Calu3 (cell line): ENCODE data around the gene CFD. TPM values are rescaled to one million over a fixed set of nuclear protein-coding genes. Genes with fewer than 3 reads are reported as not detected.
"Not testable (repeated sequence)": the region's sequence is repeated elsewhere in the genome, so short reads cannot be mapped to it uniquely, and the experiment has no call there.

Source experiments
- BruUV-seq: library from RNA; stranded (reverse); fragments of 400-500 nt; replicated peaks from 2 replicates; lab custom pipeline; 2021; lab: Mats Ljungman, UMichigan
- CTCF ChIA-PET: fragments of 300-600 bp; sonication (Branson Sonifier 250); formaldehyde crosslinking; loops from one replicate; lab custom pipeline; 2022; ENCODE audit warnings: antibody characterized with exemption; lab: Charles Lee
- DNase-seq: peaks from one replicate; pipeline ENCODE4 v3.0.0; 2022
- H3K27ac Mint-ChIP-seq: one replicate; pipeline ENCODE4 v1.8.0; 2022; ENCODE audit warnings: mixed read lengths; ENCODE audit not compliant: unreplicated experiment
- H3K27me3 Mint-ChIP-seq: one replicate; pipeline ENCODE4 v1.8.0; 2022; ENCODE audit warnings: mixed read lengths; ENCODE audit not compliant: unreplicated experiment
- H3K36me3 Mint-ChIP-seq: one replicate; pipeline ENCODE4 v1.8.0; 2022; ENCODE audit warnings: mild to moderate bottlenecking, moderate library complexity, mixed read lengths; ENCODE audit not compliant: insufficient read depth, unreplicated experiment
- H3K4me1 Mint-ChIP-seq: one replicate; pipeline ENCODE4 v1.8.0; 2022; ENCODE audit warnings: mild to moderate bottlenecking, low read depth, mixed read lengths; ENCODE audit not compliant: unreplicated experiment
- H3K4me3 Mint-ChIP-seq: one replicate; pipeline ENCODE4 v1.8.0; 2022; ENCODE audit warnings: mild to moderate bottlenecking, low read depth, moderate library complexity, mixed read lengths; ENCODE audit not compliant: unreplicated experiment
- H3K9me3 Mint-ChIP-seq: one replicate; pipeline ENCODE4 v1.8.0; 2022; ENCODE audit warnings: low read depth, mixed read lengths; ENCODE audit not compliant: unreplicated experiment
- CTCF ChIP-seq: fragments of 200-600 bp; IDR thresholded peaks from one replicate; pipeline ENCODE4 v1.8.0; 2022; ENCODE audit warnings: antibody characterized with exemption; ENCODE audit not compliant: unreplicated experiment
- intact Hi-C: fragments of 100-400 bp; cut with micrococcal nuclease; formaldehyde crosslinking; loops from one replicate; pipeline ENCODE4 v1.10.0; 2022; ENCODE audit not compliant: unreplicated experiment
- total RNA-seq: library from RNA; stranded (reverse); gene quantifications from 2 replicates; pipeline ENCODE4 v1.2.3, GENCODE V29; 2022

The CFD gene
- total RNA-seq, 1 experiment from 2014 or later: 2.3 TPM

- Mint-ChIP-seq H3K4me3 (no peak within 1 kb of the TSS), H3K27me3 (peaks cover 24% of the 10 kb centered on the region), H3K36me3 (no peaks in the 10 kb centered on the region), H3K27ac (no peak within 1 kb of the TSS), H3K9me3 (no peaks in the 10 kb centered on the region), H3K4me1 (peaks cover 4% of the 10 kb centered on the region)
- BruUV-seq: no TSS peak
- TF ChIP-seq CTCF: no peak
- intact Hi-C loops: no loop called here
- CTCF ChIA-PET: no interaction called here
- no peak for DNase-seq
These were observed 7.1 kb upstream of the CFD start, which contains the start of gene ELANE for GRCh38 chr19:852136-853013. Gene ELANE (plus strand): TSS chr19:852303. CDS start chr19:852329, 26 bp downstream.

- CTCF ChIA-PET: no interaction called here
- Mint-ChIP-seq H3K9me3 (no peaks in the 10 kb centered on the region), H3K36me3 (no peaks in the 10 kb centered on the region), H3K4me3 (no peak overlapping the region), H3K4me1 (no peaks in the 10 kb centered on the region), H3K27ac (no peak overlapping the region), H3K27me3 (peaks cover 17% of the 10 kb centered on the region)
- no peak for DNase-seq
- intact Hi-C loops: no loop called here
- no peak for TF ChIP-seq CTCF
- BruUV-seq: no TSS peak
These were observed 6.4 kb upstream of the CFD start for GRCh38 chr19:853014-853585.

- H3K4me3 Mint-ChIP-seq, H3K4me1 Mint-ChIP-seq, H3K36me3 Mint-ChIP-seq, H3K9me3 Mint-ChIP-seq, intact Hi-C loops, CTCF ChIA-PET, BruUV-seq, H3K27ac Mint-ChIP-seq, DNase-seq: not testable (repeated sequence)
- peaks cover 10% of the 10 kb centered on the region for H3K27me3 Mint-ChIP-seq
These were observed 5.7 kb upstream of the CFD start for GRCh38 chr19:853614-854220.

GRCh38 chr19:854549-854948 lies 4.9 kb upstream of the CFD start:
- Mint-ChIP-seq H3K27me3 (peaks cover 8% of the 10 kb centered on the region), H3K4me3 (no peak overlapping the region), H3K27ac (no peak overlapping the region), H3K9me3 (no peaks in the 10 kb centered on the region), H3K4me1 (no peaks in the 10 kb centered on the region), H3K36me3 (peaks cover under 1% of the 10 kb centered on the region)
- intact Hi-C loops: no loop called here
- DNase-seq: no peak
- CTCF ChIA-PET: no interaction called here
- TF ChIP-seq CTCF: no peak
- BruUV-seq: no TSS peak
